Fibroblast of peridontal ligament (primary cell): ENCODE results near the gene METTL25B.

Experiments
- DNase-seq: peaks from one replicate; pipeline ENCODE4 v3.0.0-alpha.2; 2010; ENCODE audit errors: extremely low read depth

METTL25B gene

GRCh38 chr1:156768610-156769295 is 40.5 kb downstream of the METTL25B start:
- DNase-seq = no peak

DNA sequence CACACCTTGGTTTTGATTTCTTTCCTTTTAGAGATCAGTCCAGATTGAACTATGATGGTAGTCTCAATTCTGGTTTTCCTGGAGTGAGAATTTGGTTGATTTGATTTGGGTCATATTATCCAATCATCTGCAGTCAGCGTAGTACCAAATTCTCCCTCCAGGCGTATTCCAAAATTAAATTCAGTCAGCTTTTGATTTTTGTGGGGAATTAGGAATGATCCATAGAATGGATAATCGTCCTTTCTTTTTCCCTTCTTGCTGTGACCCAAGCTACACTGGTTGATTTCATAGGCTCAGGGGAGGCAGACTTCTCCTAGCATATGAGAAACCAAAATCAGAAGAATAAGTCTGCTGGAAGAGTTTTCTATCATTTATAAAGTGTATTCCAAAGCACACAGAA is 44.0 kb downstream of the METTL25B start:
- DNase-seq = no peak

- no peak for DNase-seq
These were observed 44.6 kb downstream of the METTL25B start for GRCh38 chr1:156772728-156773497.

DNA sequence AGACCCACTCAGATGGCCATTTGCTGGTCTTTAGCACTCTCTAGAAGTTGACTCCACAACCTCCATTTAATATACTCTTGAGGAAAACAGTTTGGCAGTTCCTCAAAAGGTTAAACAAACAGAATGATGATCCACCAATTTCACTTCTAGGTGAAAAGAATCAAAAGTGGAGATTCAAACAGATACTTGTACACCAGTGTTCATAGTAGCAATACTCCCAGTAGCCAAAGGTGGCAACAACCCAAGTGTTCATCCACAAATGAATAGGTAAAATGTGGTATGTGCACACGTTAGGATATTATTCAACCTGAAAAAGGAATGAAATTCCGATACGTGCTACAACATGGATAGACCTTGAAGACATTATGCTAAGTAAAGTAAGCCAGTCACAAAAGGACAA is 45.3 kb downstream of the METTL25B start:
- no peak for DNase-seq

DNA sequence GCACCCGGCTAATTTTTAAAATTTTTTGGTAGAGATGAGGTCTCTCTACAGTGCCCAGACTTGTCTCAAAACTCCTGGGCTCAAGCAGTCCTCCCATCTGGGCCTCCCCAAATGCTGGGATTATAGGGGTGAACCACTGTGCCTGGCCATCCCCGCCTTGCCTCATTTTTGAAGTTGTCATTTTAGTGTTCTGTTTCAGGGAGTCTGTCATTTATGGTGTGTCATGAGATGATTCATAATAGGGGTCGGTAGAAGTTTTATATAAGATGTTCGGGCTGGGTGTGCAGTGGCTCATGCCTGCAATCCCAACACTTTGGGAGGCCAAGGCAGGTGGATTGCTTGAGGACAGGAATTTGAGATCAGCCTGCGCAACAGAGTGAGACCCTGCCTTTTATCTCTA is 47.5 kb downstream of the METTL25B start:
- DNase-seq = no peak

DNA sequence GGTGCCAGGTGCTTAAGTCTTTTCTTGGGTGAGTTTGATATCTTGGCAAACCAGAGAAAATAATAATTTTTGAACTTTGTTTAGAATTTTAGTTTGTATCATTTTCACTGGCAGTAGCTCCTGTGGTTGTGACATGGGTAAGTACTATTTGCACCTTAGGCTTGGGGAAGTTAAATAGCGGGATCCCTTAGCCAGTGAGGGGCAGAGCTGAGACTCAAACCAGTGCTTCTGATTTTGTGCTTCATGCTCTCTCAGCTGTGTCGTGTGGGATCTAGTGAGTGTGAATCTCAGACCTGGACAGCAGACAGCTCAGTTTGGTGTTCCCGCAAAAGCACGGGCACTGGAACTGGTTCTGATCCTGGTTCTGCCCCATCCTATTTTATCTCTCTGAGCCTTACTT is 48.7 kb downstream of the METTL25B start:
- no peak for DNase-seq

DNA sequence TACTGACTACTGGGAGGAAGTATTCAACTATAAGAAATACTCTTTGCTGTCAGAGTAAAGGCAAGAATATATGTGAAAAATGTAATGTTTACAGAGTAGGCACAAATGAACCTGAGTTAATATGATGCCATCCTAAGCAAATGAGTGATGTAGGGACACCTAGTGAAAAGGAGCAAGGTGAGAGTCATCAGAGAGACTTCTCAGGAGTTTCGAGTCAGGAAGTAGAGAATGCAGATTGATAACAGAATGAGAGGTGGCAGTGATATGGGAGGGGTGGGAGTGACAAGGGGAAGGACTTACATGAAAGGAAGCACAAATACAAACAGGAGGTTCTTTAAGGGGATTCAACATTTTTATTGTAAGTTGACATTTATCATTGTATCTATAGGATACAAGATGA is 49.3 kb downstream of the METTL25B start:
- no peak for DNase-seq

DNA sequence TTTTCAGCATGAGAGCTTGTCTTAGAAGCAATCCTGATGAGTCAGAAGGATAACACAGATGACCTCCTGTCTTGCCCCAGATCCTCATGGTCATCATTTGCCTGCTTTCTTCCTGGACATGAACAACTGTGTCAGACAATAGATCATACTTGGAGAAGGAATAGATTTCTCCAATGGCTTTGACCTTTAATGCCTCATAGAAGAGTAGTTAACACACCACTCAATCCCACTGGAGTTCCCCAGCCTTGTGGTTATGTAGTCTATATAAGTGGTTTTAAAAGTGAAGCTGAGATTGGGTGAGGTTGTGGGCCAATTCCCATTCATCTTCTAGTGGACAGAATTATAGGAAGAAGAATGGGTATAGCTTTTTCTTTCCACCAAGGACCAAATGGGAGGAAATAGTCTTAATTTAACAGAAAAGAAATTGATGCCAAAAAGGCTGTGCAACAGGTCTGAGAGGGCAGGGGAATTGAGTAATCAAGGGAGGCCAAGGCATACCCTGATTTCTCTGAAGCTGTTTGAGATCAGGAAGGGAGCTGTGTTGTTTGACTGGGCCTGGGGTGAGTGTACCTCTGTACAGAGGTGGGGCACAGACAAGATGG is 53.4 kb downstream of the METTL25B start:
- DNase-seq = peak; percentile 77

GRCh38 chr1:156785458-156785857 is 57.2 kb downstream of the METTL25B start:
- DNase-seq = no peak
